ENCODE results near the gene SMIM23.
A peak's percentile ranks its signal among the peaks of the same experiment; 100 is the strongest.

SMIM23 gene

DNA sequence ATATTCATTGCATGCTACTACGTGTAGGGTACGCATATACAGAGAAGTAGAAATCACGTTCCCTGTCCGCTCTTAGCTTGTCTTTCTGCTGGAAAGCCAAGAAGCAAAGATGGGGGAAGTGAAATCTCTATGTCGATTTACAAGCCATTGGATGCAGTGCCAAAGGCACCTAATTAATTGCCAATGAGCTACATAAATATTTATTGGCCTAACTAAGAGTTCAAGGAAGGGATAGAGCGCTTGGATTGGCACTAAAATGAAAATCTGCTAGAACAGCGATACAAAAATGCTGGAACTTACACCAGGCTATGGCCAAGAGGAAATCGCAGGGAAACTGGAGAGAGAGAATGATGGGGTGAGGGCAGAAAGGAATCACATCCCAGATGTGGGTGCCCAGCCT, 10.8 kb downstream of the SMIM23 start:
- no peak overlapping the region for H3K4me3 ChIP-seq (ENCODE audit: low read depth, low read length)
- no peaks in the 10 kb centered on the region for H3K4me1 ChIP-seq (ENCODE audit: control insufficient read depth, insufficient read depth, low read length)
- no peaks in the 10 kb centered on the region for H3K9me3 ChIP-seq (ENCODE audit: control insufficient read depth, insufficient read depth, low read length)
- H3K27ac ChIP-seq (ENCODE audit: low read depth, low read length) = no peak overlapping the region
- no peak overlapping the region for H3K9ac ChIP-seq (ENCODE audit: low read depth, low read length)
- no peaks in the 10 kb centered on the region for H3K36me3 ChIP-seq (ENCODE audit: control insufficient read depth, insufficient read depth, low read length)
- no peaks in the 10 kb centered on the region for H3K27me3 ChIP-seq (ENCODE audit: control insufficient read depth, insufficient read depth, low read length)

GRCh38 chr5:171797543-171797942, 11.9 kb downstream of the SMIM23 start:
- Histone ChIP-seq H3K9me3 (ENCODE audit: control insufficient read depth, insufficient read depth, low read length) (no peaks in the 10 kb centered on the region), H3K4me1 (ENCODE audit: control insufficient read depth, insufficient read depth, low read length) (no peaks in the 10 kb centered on the region), H3K36me3 (ENCODE audit: control insufficient read depth, insufficient read depth, low read length) (no peaks in the 10 kb centered on the region), H3K9ac (ENCODE audit: low read depth, low read length) (no peak overlapping the region), H3K4me3 (ENCODE audit: low read depth, low read length) (no peak overlapping the region), H3K27me3 (ENCODE audit: control insufficient read depth, insufficient read depth, low read length) (no peaks in the 10 kb centered on the region), H3K27ac (ENCODE audit: low read depth, low read length) (no peak overlapping the region)

GRCh38 chr5:171798418-171798817, 12.8 kb downstream of the SMIM23 start:
- Histone ChIP-seq H3K27me3 (ENCODE audit: control insufficient read depth, insufficient read depth, low read length) (no peaks in the 10 kb centered on the region), H3K36me3 (ENCODE audit: control insufficient read depth, insufficient read depth, low read length) (no peaks in the 10 kb centered on the region), H3K27ac (ENCODE audit: low read depth, low read length) (no peak overlapping the region), H3K9ac (ENCODE audit: low read depth, low read length) (no peak overlapping the region), H3K9me3 (ENCODE audit: control insufficient read depth, insufficient read depth, low read length) (no peaks in the 10 kb centered on the region), H3K4me3 (ENCODE audit: low read depth, low read length) (no peak overlapping the region), H3K4me1 (ENCODE audit: control insufficient read depth, insufficient read depth, low read length) (no peaks in the 10 kb centered on the region)

DNA sequence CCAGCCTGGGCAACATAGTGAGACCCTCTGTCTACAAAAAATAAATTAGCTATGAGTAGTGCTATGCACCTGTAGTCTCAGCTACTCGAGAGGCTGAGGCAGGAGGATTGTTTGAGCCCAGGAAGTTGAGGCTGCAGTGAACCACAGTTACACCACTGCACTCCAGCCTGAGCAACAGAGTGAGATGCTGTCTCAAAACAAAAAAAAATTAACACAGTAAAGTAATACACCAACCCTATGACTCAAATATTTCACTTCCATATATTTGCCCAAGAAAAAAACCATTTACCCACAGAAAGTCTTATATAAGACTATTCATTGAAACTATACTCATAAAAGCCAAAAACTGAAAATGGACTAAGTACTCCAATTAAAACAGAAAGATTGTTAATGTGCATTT, 16.2 kb downstream of the SMIM23 start:
- peaks cover 8% of the 10 kb centered on the region for H3K27me3 ChIP-seq (ENCODE audit: control insufficient read depth, insufficient read depth, low read length)
- H3K4me1 ChIP-seq (ENCODE audit: control insufficient read depth, insufficient read depth, low read length) = peaks cover 8% of the 10 kb centered on the region
- H3K4me3 ChIP-seq (ENCODE audit: low read depth, low read length) = no peak overlapping the region
- no peak overlapping the region for H3K9ac ChIP-seq (ENCODE audit: low read depth, low read length)
- H3K36me3 ChIP-seq (ENCODE audit: control insufficient read depth, insufficient read depth, low read length) = no peaks in the 10 kb centered on the region
- no peak overlapping the region for H3K27ac ChIP-seq (ENCODE audit: low read depth, low read length)
- no peaks in the 10 kb centered on the region for H3K9me3 ChIP-seq (ENCODE audit: control insufficient read depth, insufficient read depth, low read length)

DNA sequence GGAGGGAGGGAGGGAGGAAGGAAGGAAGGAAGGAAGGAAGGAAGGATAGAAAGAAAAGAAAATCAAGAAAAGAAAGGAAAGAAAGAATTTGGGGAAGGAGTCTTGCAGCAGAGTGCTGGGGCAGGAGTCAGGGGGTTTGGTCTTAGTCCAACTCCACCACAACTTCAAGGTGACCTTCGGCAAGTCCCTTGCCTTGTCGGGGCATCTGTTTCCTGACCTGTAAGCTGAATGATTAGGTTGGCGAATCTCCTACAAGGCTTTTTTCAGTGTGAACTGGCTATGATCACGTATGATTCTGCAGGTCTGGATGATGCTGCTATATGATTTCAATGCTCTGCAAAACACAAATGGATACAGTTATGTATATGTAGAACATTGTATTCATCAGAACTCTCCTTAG, 20.1 kb downstream of the SMIM23 start:
- no peaks in the 10 kb centered on the region for H3K9me3 ChIP-seq (ENCODE audit: control insufficient read depth, insufficient read depth, low read length)
- no peak overlapping the region for H3K4me3 ChIP-seq (ENCODE audit: low read depth, low read length)
- peaks cover 20% of the 10 kb centered on the region for H3K4me1 ChIP-seq (ENCODE audit: control insufficient read depth, insufficient read depth, low read length)
- peaks cover 9% of the 10 kb centered on the region for H3K27me3 ChIP-seq (ENCODE audit: control insufficient read depth, insufficient read depth, low read length)
- no peak overlapping the region for H3K9ac ChIP-seq (ENCODE audit: low read depth, low read length)
- no peak overlapping the region for H3K27ac ChIP-seq (ENCODE audit: low read depth, low read length)
- no peaks in the 10 kb centered on the region for H3K36me3 ChIP-seq (ENCODE audit: control insufficient read depth, insufficient read depth, low read length)

GRCh38 chr5:171806976-171807747, 21.5 kb downstream of the SMIM23 start:
- no peaks in the 10 kb centered on the region for H3K9me3 ChIP-seq (ENCODE audit: control insufficient read depth, insufficient read depth, low read length)
- H3K4me1 ChIP-seq (ENCODE audit: control insufficient read depth, insufficient read depth, low read length) = peaks cover 20% of the 10 kb centered on the region
- no peak overlapping the region for H3K9ac ChIP-seq (ENCODE audit: low read depth, low read length)
- H3K36me3 ChIP-seq (ENCODE audit: control insufficient read depth, insufficient read depth, low read length) = no peaks in the 10 kb centered on the region
- peaks cover 9% of the 10 kb centered on the region for H3K27me3 ChIP-seq (ENCODE audit: control insufficient read depth, insufficient read depth, low read length)
- peak overlapping the region; percentile 23; the same call in 1 of the 2 replicates for H3K4me3 ChIP-seq (ENCODE audit: low read depth, low read length)
- no peak overlapping the region for H3K27ac ChIP-seq (ENCODE audit: low read depth, low read length)

GRCh38 chr5:171808453-171808852, 22.8 kb downstream of the SMIM23 start:
- Histone ChIP-seq H3K27ac (ENCODE audit: low read depth, low read length) (no peak overlapping the region), H3K9me3 (ENCODE audit: control insufficient read depth, insufficient read depth, low read length) (no peaks in the 10 kb centered on the region), H3K4me1 (ENCODE audit: control insufficient read depth, insufficient read depth, low read length) (peaks cover 20% of the 10 kb centered on the region), H3K4me3 (ENCODE audit: low read depth, low read length) (no peak overlapping the region), H3K9ac (ENCODE audit: low read depth, low read length) (no peak overlapping the region), H3K36me3 (ENCODE audit: control insufficient read depth, insufficient read depth, low read length) (no peaks in the 10 kb centered on the region), H3K27me3 (ENCODE audit: control insufficient read depth, insufficient read depth, low read length) (peaks cover 9% of the 10 kb centered on the region)

GRCh38 chr5:171808951-171809350, 23.3 kb downstream of the SMIM23 start:
- no peaks in the 10 kb centered on the region for H3K9me3 ChIP-seq (ENCODE audit: control insufficient read depth, insufficient read depth, low read length)
- peaks cover 9% of the 10 kb centered on the region for H3K27me3 ChIP-seq (ENCODE audit: control insufficient read depth, insufficient read depth, low read length)
- H3K36me3 ChIP-seq (ENCODE audit: control insufficient read depth, insufficient read depth, low read length) = no peaks in the 10 kb centered on the region
- peaks cover 20% of the 10 kb centered on the region for H3K4me1 ChIP-seq (ENCODE audit: control insufficient read depth, insufficient read depth, low read length)
- H3K9ac ChIP-seq (ENCODE audit: low read depth, low read length) = no peak overlapping the region
- no peak overlapping the region for H3K27ac ChIP-seq (ENCODE audit: low read depth, low read length)
- no peak overlapping the region for H3K4me3 ChIP-seq (ENCODE audit: low read depth, low read length)

GRCh38 chr5:171810227-171810626, 24.6 kb downstream of the SMIM23 start:
- Histone ChIP-seq H3K9me3 (ENCODE audit: control insufficient read depth, insufficient read depth, low read length) (no peaks in the 10 kb centered on the region), H3K36me3 (ENCODE audit: control insufficient read depth, insufficient read depth, low read length) (no peaks in the 10 kb centered on the region), H3K4me1 (ENCODE audit: control insufficient read depth, insufficient read depth, low read length) (peaks cover 20% of the 10 kb centered on the region), H3K9ac (ENCODE audit: low read depth, low read length) (no peak overlapping the region), H3K4me3 (ENCODE audit: low read depth, low read length) (no peak overlapping the region), H3K27ac (ENCODE audit: low read depth, low read length) (no peak overlapping the region), H3K27me3 (ENCODE audit: control insufficient read depth, insufficient read depth, low read length) (peaks cover 9% of the 10 kb centered on the region)

- H3K9me3 ChIP-seq (ENCODE audit: control insufficient read depth, insufficient read depth, low read length) = no peaks in the 10 kb centered on the region
- no peak overlapping the region for H3K4me3 ChIP-seq (ENCODE audit: low read depth, low read length)
- H3K9ac ChIP-seq (ENCODE audit: low read depth, low read length) = no peak overlapping the region
- H3K27ac ChIP-seq (ENCODE audit: low read depth, low read length) = no peak overlapping the region
- H3K4me1 ChIP-seq (ENCODE audit: control insufficient read depth, insufficient read depth, low read length) = no peaks in the 10 kb centered on the region
- H3K36me3 ChIP-seq (ENCODE audit: control insufficient read depth, insufficient read depth, low read length) = no peaks in the 10 kb centered on the region
- no peaks in the 10 kb centered on the region for H3K27me3 ChIP-seq (ENCODE audit: control insufficient read depth, insufficient read depth, low read length)
These were observed 27.7 kb downstream of the SMIM23 start for GRCh38 chr5:171813270-171813669.

DNA sequence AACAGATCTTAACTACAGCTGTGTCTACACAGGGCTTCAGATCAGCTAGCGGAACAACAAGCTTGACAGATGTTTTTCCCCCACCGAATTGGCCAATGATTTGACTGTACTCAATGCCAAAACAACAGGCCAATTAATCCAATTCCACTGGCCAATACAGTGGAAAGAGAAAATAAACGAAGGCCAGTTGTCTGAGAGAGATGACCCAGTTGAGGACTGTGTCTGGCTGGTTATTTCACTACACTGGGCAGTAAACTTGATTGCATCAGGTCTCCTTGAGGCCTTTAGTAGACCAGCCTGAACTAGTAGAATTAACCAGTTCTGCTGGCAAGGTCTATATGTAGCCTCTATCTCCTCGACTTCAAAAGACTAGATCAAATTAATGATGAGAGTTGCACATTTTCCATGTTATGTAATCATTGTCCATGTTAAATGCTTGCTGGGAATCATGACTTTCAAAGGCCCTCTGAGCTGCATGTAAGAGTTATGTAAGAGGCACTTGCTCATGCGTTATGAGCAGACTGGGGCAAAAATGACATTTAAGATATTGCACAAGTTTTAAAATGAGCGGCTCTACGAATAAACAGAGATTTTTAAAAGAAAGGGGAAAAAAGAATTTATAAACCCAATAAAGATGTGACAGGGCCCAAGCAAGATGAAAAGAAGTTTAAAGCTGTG, 28.3 kb downstream of the SMIM23 start:
- no peaks in the 10 kb centered on the region for H3K36me3 ChIP-seq (ENCODE audit: control insufficient read depth, insufficient read depth, low read length)
- H3K9me3 ChIP-seq (ENCODE audit: control insufficient read depth, insufficient read depth, low read length) = no peaks in the 10 kb centered on the region
- no peaks in the 10 kb centered on the region for H3K27me3 ChIP-seq (ENCODE audit: control insufficient read depth, insufficient read depth, low read length)

More for the DNA sequence above, 28.3 kb downstream of the SMIM23 start:
- H3K4me3 ChIP-seq (ENCODE audit: low read depth, low read length) = no peak overlapping the region
- no peak overlapping the region for H3K9ac ChIP-seq (ENCODE audit: low read depth, low read length)
- no peak overlapping the region for H3K27ac ChIP-seq (ENCODE audit: low read depth, low read length)
- no peaks in the 10 kb centered on the region for H3K4me1 ChIP-seq (ENCODE audit: control insufficient read depth, insufficient read depth, low read length)

Measured in HUES48 (cell line).